OCI-LY3 (cell line): Measurements from ENCODE around the gene NRXN3.

Experiments used
- EZH2phosphoT487 ChIP-seq: fragments of 200-600 bp; shearing (Covaris generic); IDR thresholded peaks from 2 replicates; pipeline ENCODE4 v1.6.1; 2018; ENCODE audit warnings: antibody characterized with exemption, mixed run types, low read depth
- TF ChIP-seq, protein P1 (sequence below): fragments of 200-600, 300-600 bp; sonication (generic); IDR thresholded peaks from 2 replicates; pipeline ENCODE4 v1.5.1; 2014; ENCODE audit warnings: antibody characterized with exemption, low read length, low read depth

DNA sequence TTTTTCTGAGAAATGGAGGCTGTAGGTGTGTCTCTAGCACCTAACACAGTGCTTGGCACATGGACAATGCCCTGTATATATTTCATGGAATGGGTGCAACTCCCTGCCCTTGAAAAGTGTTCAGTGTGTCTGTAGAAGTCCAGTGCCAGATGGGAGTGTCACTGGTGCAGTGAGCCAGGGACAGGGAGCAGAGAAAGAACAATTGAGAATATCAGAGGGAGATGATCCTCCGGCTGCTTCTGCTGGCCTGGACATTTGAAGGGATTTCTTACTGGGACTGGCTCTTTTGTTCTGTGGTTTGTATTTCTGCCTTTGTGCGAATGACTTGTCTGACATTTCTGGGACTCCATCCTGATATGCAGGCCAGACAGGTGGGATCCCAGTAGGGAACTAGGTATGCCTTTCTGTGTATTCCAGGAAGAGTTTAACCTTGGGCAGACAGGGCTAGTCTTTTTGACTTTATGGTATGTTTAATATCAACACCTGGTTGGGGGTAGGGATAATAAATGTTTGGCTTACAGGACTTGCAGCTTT, 328.0 kb downstream of the NRXN3 start:
- TF ChIP-seq, protein P1, sequence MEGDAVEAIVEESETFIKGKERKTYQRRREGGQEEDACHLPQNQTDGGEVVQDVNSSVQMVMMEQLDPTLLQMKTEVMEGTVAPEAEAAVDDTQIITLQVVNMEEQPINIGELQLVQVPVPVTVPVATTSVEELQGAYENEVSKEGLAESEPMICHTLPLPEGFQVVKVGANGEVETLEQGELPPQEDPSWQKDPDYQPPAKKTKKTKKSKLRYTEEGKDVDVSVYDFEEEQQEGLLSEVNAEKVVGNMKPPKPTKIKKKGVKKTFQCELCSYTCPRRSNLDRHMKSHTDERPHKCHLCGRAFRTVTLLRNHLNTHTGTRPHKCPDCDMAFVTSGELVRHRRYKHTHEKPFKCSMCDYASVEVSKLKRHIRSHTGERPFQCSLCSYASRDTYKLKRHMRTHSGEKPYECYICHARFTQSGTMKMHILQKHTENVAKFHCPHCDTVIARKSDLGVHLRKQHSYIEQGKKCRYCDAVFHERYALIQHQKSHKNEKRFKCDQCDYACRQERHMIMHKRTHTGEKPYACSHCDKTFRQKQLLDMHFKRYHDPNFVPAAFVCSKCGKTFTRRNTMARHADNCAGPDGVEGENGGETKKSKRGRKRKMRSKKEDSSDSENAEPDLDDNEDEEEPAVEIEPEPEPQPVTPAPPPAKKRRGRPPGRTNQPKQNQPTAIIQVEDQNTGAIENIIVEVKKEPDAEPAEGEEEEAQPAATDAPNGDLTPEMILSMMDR = no peak
- no peak for TF ChIP-seq EZH2phosphoT487
